HL-60 (cell line): Measurements from ENCODE around the gene NKX6-2.

ENCODE experiments used
- DNase-seq, 2 experiments: peaks; one replicate each; pipeline ENCODE4 v3.0.0-alpha.2; 2010 to 2020; ENCODE audit warnings: low read depth in 1 of 2, low spot score in 1 of 2
- H3K27ac ChIP-seq: fragments of 250-450 bp; sonication (Bioruptor Pico); replicated peaks from 2 replicates; pipeline ENCODE4 v1.5.1; 2020; ENCODE audit warnings: mild to moderate bottlenecking, moderate library complexity
- H3K27me3 ChIP-seq: fragments of 250-450 bp; sonication (Bioruptor Pico); 2 replicates; pipeline ENCODE4 v1.5.1; 2021; ENCODE audit warnings: mild to moderate bottlenecking, moderate library complexity; ENCODE audit not compliant: insufficient read depth, poor library complexity, severe bottlenecking
- H3K4me3 ChIP-seq: replicated peaks from 2 replicates; pipeline ENCODE4 v1.5.1; 2011; ENCODE audit warnings: mild to moderate bottlenecking, control low read depth, low read length; ENCODE audit not compliant: insufficient read depth
- CTCF ChIP-seq: IDR thresholded peaks from one replicate; pipeline ENCODE4 v1.5.1; 2011; ENCODE audit warnings: low read length, control low read depth, inconsistent platforms; ENCODE audit not compliant: insufficient read depth
- GABPA ChIP-seq: IDR thresholded peaks from 2 replicates; pipeline ENCODE4 v1.6.1; 2012; ENCODE audit warnings: low read depth
- POLR2AphosphoS5 ChIP-seq: IDR thresholded peaks from 2 replicates; pipeline ENCODE4 v1.6.1; 2012; ENCODE audit warnings: low read depth
- REST ChIP-seq: IDR thresholded peaks from 2 replicates; pipeline ENCODE4 v1.6.1; 2012; ENCODE audit warnings: low read depth; ENCODE audit not compliant: insufficient replicate concordance
- SPI1 ChIP-seq: IDR thresholded peaks from 2 replicates; pipeline ENCODE4 v1.6.1; 2012; ENCODE audit warnings: low read depth, mild to moderate bottlenecking, borderline replicate concordance

Gene NKX6-2

GRCh38 chr10:132749371-132749795 is 36.6 kb downstream of the NKX6-2 start:
- TF ChIP-seq POLR2AphosphoS5: no peak
- no peak for TF ChIP-seq CTCF
- no peak for TF ChIP-seq GABPA
- no peaks in the 10 kb centered on the region for H3K27me3 ChIP-seq
- no peak overlapping the region for H3K27ac ChIP-seq
- no peak overlapping the region for H3K4me3 ChIP-seq
- DNase-seq: no peak

GRCh38 chr10:132748545-132749370 is 37.2 kb downstream of the NKX6-2 start:
- Histone ChIP-seq H3K27ac (no peak overlapping the region), H3K4me3 (no peak overlapping the region), H3K27me3 (no peaks in the 10 kb centered on the region)
- no peak for DNase-seq
- TF ChIP-seq SPI1: no peak
- no peak for TF ChIP-seq GABPA
- no peak for TF ChIP-seq CTCF
- no peak for TF ChIP-seq POLR2AphosphoS5
- no peak for TF ChIP-seq REST

GRCh38 chr10:132748135-132748534 is 37.8 kb downstream of the NKX6-2 start:
- DNase-seq: no peak
- Histone ChIP-seq H3K27ac (no peak overlapping the region), H3K4me3 (no peak overlapping the region), H3K27me3 (no peaks in the 10 kb centered on the region)
- TF ChIP-seq CTCF: no peak
- no peak for TF ChIP-seq SPI1

- DNase-seq: no peak
- H3K4me3 ChIP-seq: no peak overlapping the region
- H3K27ac ChIP-seq: no peak overlapping the region
- H3K27me3 ChIP-seq: no peaks in the 10 kb centered on the region
- TF ChIP-seq POLR2AphosphoS5 (no peak), GABPA (no peak), CTCF (no peak), REST (no peak), SPI1 (no peak)
Measured at GRCh38 chr10:132746801-132747625, 38.9 kb downstream of the NKX6-2 start.
